Right lobe of liver (tissue), 6 donors: ENCODE data around the gene B4GALT1. TPM values are rescaled to one million over a fixed set of nuclear protein-coding genes. Genes with fewer than 3 reads are reported as not detected.

Experiments used
- ATAC-seq, 4 donors: fragments of 200-7000 bp; cut with Tn5 transposase; one replicate each; pipeline ENCODE4 v1.9.1; 2020; ENCODE audit warnings: mild to moderate bottlenecking in 4 of 4, moderate library complexity in 4 of 4
- DNase-seq, 3 donors: peaks; one replicate each; pipeline ENCODE4 v3.0.0-alpha.2; 2020
- H3K27ac ChIP-seq, 3 donors: fragments of 200-600 bp; one replicate each; pipeline ENCODE4 v1.8.0; 2022
- H3K27me3 ChIP-seq, 2 donors: fragments of 200-600 bp; one replicate each; pipeline ENCODE4 v1.8.0; 2022
- H3K36me3 ChIP-seq, 4 donors: fragments of 200-600 bp; sonication (generic) in 1 of 4; one replicate each; pipeline versions ENCODE4 v1.5.1 to v1.8.0; 2017 to 2022; ENCODE audit warnings: control low read depth in 1 of 4
- H3K4me1 ChIP-seq, 4 donors: fragments of 200-600 bp; sonication (generic) in 1 of 4; one replicate each; pipeline versions ENCODE4 v1.5.1 to v1.8.0; 2017 to 2022; ENCODE audit warnings: control low read depth in 1 of 4
- H3K4me3 ChIP-seq, 3 donors: fragments of 200-600 bp; one replicate each; pipeline ENCODE4 v1.8.0; 2022
- H3K9me3 ChIP-seq, 4 donors: fragments of 200-600 bp; sonication (generic) in 1 of 4; one replicate each; pipeline versions ENCODE4 v1.5.1 to v1.8.0; 2017 to 2022; ENCODE audit warnings: control low read depth in 1 of 4
- POLR2A ChIP-seq: fragments of 450-650 bp; IDR thresholded peaks from one replicate; pipeline ENCODE4 v1.6.1; 2017; ENCODE audit warnings: antibody characterized with exemption, mild to moderate bottlenecking
- WGBS: methylation state at CpG from one replicate; pipeline ENCODE4 v1.1.6; 2018; ENCODE audit warnings: low coverage, low lambda C conversion rate; ENCODE audit not compliant: insufficient coverage; ENCODE audit errors: missing lambda C conversion rate; 5-methylcytosine and 5-hydroxymethylcytosine counted together
- intact Hi-C, 2 donors: fragments of 100-400 bp; cut with DNase I; formaldehyde crosslinking; loops; one replicate each; pipeline versions ENCODE4 v1.11.2 to v1.14.1; 2022
- total RNA-seq, 6 experiments: library from RNA; depleted of rRNA in 2 of 6; stranded (reverse); fragments of >200 nt in 2 of 6; fragmentation: NEBNext Ultra II Directional in 3 of 6; extraction: Animal tissue kit (Norgen Biotek cat#: 25700) in 3 of 6; gene quantifications; one replicate each; pipeline versions ENCODE4 v1.1.0 to v1.2.4, GENCODE V29; 2016 to 2023
- TF ChIP-seq, protein P1 (sequence below), 4 donors: fragments of 200-600 bp in 3 of 4; fragments of 450-650 bp in 1 of 4; IDR thresholded peaks; one replicate each; pipeline versions ENCODE4 v1.5.1 to v1.8.0; 2016 to 2022; ENCODE audit warnings: antibody characterized with exemption in 4 of 4, mild to moderate bottlenecking in 2 of 4
- donor health status: DM: no; HTN: yes; CAD: no.
- donor health status: DM: no; HTN: no; CAD: no.
- donor health status: DM: no; HTN: no; CAD: no.
- donor health status: DM: no; HTN: yes; CAD: no.
- donor health status: DM: no; HTN: yes; CAD: no.

B4GALT1 gene
- total RNA-seq, 6 experiments from 2014 or later, result 48.5 to 145 (median 79.5) TPM

- 52% methylated on average over 11 of the region's 14 CpGs for WGBS
- intact Hi-C loops, result no loop called here
Measured at GRCh38 chr9:33129886-33130881, 37.0 kb downstream of the B4GALT1 start.

GRCh38 chr9:33129251-33129885 lies 37.8 kb downstream of the B4GALT1 start:
- Histone ChIP-seq H3K27me3 (no peaks in the 10 kb centered on the region), H3K4me3 (no peak overlapping the region), H3K27ac (peak overlapping the region in 2 of 3 donors; percentile 9 to 21), H3K9me3 (no peaks in the 10 kb centered on the region), H3K36me3 (peaks cover 3 to 66% (median 34%) of the 10 kb centered on the region in 4 donors), H3K4me1 (peaks cover 0 to 46% (median 28%) of the 10 kb centered on the region in 4 donors)
- TF ChIP-seq POLR2A, result no peak
- TF ChIP-seq, protein P1, sequence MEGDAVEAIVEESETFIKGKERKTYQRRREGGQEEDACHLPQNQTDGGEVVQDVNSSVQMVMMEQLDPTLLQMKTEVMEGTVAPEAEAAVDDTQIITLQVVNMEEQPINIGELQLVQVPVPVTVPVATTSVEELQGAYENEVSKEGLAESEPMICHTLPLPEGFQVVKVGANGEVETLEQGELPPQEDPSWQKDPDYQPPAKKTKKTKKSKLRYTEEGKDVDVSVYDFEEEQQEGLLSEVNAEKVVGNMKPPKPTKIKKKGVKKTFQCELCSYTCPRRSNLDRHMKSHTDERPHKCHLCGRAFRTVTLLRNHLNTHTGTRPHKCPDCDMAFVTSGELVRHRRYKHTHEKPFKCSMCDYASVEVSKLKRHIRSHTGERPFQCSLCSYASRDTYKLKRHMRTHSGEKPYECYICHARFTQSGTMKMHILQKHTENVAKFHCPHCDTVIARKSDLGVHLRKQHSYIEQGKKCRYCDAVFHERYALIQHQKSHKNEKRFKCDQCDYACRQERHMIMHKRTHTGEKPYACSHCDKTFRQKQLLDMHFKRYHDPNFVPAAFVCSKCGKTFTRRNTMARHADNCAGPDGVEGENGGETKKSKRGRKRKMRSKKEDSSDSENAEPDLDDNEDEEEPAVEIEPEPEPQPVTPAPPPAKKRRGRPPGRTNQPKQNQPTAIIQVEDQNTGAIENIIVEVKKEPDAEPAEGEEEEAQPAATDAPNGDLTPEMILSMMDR (IDR thresholded peaks at IDR 0.05), result no peak
- DNase-seq (peak in 1 of 3 donors; percentile 40), ATAC-seq (no peak)
- WGBS, result 78% methylated on average over 3 of the region's 5 CpGs
- intact Hi-C loops, result no loop called here

More at GRCh38 chr9:33129886-33130881, 37.0 kb downstream of the B4GALT1 start:
- Histone ChIP-seq H3K27ac (peak overlapping the region; percentile 32 to 80 (median 50)), H3K9me3 (no peaks in the 10 kb centered on the region), H3K27me3 (no peaks in the 10 kb centered on the region), H3K36me3 (peaks cover 3 to 66% (median 32%) of the 10 kb centered on the region in 4 donors), H3K4me3 (no peak overlapping the region), H3K4me1 (peaks cover 0 to 55% (median 32%) of the 10 kb centered on the region in 4 donors)
- ATAC-seq, result peak in 2 of 4 donors; percentile 20 to 48
- DNase-seq, result peak in 1 of 3 donors; percentile 36
- no peak for TF ChIP-seq POLR2A
- TF ChIP-seq, protein P1 (IDR thresholded peaks at IDR 0.05), result no peak

GRCh38 chr9:33128570-33128969 lies 38.6 kb downstream of the B4GALT1 start:
- Histone ChIP-seq H3K27ac (no peak overlapping the region), H3K4me3 (no peak overlapping the region), H3K9me3 (no peaks in the 10 kb centered on the region), H3K27me3 (no peaks in the 10 kb centered on the region), H3K4me1 (peaks cover 0 to 38% (median 24%) of the 10 kb centered on the region in 4 donors), H3K36me3 (peaks cover 3 to 61% (median 32%) of the 10 kb centered on the region in 4 donors)
- intact Hi-C loops, result no loop called here
- ATAC-seq, result no peak
- no CpG with 5 or more reads among the region's 4 CpGs for WGBS
- DNase-seq, result no peak
- TF ChIP-seq, protein P1 (IDR thresholded peaks at IDR 0.05), result no peak
- TF ChIP-seq POLR2A, result no peak

DNA sequence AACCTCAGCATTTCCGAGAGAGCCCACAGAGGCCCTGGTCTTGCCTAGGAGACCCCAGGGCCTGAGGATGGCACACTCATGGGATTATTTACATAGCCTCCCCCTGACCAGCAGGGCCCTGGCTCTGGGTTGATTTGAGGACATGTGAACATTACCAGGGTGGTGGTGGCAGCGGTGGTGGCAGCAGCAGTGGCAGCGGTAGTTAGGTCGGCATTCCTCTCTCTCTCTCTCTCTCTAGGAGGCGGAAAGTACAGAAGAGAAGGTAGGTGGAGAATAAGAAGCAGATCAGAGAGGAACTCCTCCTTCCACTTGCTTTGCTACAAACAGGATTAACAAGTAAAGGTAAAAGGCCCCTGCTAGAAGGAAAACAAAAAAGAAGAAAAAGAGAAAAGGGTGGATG lies 39.3 kb downstream of the B4GALT1 start:
- no peaks in the 10 kb centered on the region for H3K9me3 ChIP-seq
- ATAC-seq (no peak), DNase-seq (no peak)
- no peak overlapping the region for H3K27ac ChIP-seq
- TF ChIP-seq, protein P1 (IDR thresholded peaks at IDR 0.05), result no peak
- TF ChIP-seq POLR2A, result no peak
- 80% methylated on average over 1 of the region's 5 CpGs for WGBS
- no peaks in the 10 kb centered on the region for H3K27me3 ChIP-seq
- no peak overlapping the region for H3K4me3 ChIP-seq
- H3K36me3 ChIP-seq, result peaks cover 3 to 54% (median 29%) of the 10 kb centered on the region in 4 donors
- peaks cover 0 to 32% (median 21%) of the 10 kb centered on the region in 4 donors for H3K4me1 ChIP-seq
- intact Hi-C loops, result no loop called here
